Measurements from ENCODE around the gene ZFYVE28.
A peak's percentile ranks its signal among the peaks of the same experiment; 100 is the strongest.

The ZFYVE28 gene

GRCh38 chr4:2366252-2367192 lies 51.9 kb downstream of the ZFYVE28 start:
- no peak for DNase-seq

DNA sequence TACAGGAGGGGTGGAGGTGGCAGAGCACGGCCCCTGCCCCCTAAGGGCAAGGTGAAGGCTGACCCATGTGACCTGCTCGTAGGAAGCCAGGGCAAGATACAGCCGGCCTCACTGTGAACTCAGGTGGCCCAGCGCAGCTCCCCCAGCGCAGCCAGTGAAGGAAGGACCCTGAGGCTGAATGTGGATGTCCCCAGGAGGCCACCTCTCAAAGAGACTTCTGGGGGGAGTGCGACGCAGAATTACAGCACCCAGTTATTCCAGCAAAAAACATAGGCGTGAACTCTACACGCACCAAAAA lies 52.6 kb downstream of the ZFYVE28 start:
- no peak for DNase-seq

GRCh38 chr4:2365054-2365912 lies 53.2 kb downstream of the ZFYVE28 start:
- no peak for DNase-seq

DNA sequence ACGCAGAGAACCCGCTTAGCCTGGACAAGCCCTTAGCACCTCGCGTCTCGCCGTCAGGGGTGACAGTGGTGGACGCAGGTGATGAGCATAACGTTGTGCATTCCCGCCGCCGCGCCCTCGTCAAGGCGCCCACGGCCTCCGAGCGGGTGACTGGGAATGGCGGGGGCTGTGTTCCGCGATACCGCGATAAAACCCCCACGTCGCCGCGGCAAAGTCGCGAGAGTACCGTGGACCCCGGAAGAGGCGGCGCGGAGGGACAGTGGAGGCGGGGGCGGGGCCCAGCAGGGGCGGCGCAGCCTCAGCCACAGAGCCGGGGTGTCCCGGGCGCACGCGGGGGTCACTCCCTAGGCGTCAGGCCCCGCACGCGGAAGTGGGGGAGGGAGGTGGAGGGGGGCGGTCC lies 53.8 kb downstream of the ZFYVE28 start:
- peak; percentile 70 for DNase-seq

- DNase-seq = no peak
Measured at GRCh38 chr4:2363951-2364653, 54.3 kb downstream of the ZFYVE28 start.

DNA sequence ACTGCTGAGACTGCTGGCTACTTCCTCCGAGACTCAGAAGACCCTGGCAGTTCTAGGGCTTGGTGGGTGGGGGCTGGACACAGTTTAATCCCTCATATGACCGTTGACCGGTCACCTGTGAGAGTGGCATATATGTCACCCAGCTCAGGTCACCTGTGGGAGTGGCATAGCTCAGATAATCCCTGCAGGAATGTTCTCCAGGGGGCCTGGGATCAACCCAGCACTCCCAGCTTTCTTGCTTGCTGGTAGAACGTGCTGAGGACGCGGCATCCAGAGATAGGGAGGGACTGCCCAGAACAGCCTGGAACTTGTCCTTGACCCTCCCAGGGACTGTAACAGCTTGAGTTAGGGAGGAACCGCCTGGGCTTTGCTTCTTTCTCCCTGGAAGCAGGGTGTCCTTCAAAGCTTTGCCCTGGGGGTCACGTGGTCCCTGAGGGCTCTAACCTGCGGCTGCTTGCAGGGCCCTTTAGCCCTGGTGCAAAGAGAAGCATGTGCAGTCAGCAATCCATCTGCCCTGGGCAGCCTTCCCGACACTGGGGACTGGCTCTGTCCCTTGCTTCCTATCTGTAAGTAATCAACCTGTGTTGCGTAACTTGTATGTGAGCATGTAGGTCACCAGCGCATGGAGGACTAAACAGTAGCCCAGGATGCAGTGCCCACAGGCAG lies 55.3 kb downstream of the ZFYVE28 start:
- no peak for DNase-seq

DNA sequence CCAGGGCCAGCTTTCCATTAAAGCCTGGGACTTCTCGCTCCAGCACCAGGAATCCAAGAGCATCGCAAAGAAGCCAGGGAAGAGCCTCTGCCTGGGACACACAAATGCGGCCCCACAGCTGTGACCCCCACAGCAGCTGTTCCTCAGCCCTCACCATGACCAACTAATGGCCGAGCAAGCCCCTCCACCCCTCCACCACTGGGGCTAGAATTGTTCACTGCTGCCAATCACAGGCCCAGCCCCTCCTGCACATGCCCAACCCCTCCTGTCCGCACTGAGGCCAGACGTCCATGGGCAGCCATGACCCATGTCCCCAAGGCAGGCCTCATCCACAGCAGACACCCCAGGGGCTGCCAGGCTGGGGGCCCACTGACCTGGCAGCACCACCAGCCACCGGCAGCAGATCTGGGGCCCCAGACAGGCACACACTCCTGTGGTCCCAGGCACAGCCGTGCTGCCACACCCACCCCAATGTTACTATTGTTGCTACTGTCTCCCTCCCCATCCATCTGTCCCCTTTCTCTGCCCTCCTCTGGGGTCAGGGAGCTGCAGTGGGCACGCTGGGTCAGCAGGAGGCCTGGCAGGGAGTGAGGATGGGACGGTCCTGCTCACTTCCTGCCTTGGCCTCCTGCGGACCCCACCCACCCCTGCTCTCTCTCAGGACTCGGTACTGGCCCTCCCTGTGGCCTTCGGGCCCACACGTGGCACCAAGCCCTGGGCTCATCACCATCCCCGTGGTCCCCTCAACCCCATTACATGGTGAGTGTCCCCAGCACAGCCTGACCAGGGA lies 56.0 kb downstream of the ZFYVE28 start:
- no peak for DNase-seq

GRCh38 chr4:2361366-2362265 lies 56.8 kb downstream of the ZFYVE28 start:
- no peak for DNase-seq

GRCh38 chr4:2360396-2360730 lies 58.1 kb downstream of the ZFYVE28 start:
- DNase-seq = no peak

- DNase-seq = no peak
Measured at GRCh38 chr4:2359591-2360395, 58.7 kb downstream of the ZFYVE28 start.

DNA sequence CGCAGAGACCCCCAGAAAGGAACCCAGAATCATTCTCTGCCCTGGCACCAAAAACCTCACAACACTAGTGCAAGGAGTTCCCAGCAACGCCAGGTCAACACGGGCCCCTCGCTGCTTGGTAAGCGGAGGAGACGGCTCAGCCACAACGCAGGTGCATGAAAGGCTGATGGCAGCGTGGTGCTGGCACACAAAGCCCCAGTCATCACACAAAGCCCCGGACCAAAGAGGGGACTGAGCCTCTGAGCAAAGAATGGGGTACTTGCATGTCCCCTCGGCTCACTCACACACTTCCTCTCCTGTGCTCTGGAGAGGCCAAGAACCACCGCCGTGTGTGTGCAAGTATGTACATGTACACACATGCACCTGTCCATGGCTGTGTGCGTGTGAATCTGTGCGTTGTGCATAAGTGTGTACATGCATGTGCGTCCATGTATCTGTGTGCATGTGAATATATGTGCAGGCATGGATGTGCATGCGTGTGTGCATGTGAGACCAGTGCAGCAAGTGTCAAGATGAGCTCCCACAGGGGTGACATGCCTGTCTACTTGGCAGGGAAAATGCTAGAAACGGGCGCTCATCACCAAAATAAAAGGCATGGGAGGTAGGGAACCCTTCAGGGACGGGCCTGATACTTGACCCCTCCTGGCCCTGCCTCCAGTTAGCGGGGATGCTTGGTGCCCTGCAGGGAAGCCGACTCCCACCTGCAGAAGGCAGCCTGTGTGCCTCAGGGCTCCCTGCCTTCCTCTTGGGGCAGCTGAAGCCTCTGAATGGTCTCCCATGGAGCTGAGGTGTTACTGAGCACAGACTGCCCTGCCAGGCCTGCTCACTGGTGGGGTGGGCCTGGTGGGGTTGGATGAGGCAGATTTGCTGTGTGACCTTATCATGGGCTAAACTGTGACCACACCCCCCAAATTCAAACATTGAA lies 60.4 kb downstream of the ZFYVE28 start:
- DNase-seq = no peak

DNA sequence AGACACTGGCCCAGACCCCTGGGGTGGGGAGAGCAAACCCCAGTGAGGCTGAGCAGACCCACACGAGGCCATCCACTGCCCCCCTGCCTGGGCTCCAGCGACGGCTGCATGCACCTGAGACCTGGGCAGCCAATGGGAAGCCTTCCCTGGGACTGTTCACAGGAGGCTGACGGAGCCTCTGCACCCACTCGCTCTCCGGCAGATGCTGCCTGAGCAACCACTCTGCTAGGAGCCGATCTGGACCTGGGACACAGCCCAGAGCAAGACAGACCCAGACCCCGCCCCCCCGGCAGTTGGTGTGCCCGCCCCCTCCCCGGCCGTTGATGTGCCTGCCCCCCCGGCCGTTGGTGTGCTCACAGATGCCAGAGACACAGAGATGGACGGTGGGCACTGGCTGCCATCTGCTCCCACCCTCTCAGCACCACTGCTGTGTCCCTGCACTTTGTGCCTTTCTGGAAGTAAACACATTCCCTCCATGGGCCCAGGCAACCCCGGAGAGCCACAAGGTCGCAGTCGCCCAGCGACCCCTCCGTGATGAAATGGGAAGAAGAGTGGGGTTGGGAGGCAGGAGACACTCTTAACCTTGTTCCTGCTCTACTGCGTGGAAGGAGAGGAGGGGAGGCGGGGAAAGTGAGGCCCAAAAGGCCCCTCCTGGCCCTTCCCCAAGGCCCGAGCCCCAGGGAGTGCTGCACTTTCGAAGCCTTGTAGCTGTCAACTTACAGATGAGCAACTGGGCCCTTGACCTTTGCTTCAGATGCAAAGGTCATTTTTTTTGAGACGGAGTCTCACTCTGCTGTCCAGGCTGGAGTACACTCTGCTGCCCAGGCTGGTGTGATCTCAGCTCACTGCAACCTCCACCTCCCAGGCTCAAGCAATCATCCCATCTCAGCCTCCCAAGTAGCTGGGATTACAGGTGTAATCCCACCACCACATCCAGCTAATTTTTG lies 62.0 kb downstream of the ZFYVE28 start:
- no peak for DNase-seq

- peak; percentile 10 for DNase-seq
Measured at GRCh38 chr4:2354760-2355159, 63.7 kb downstream of the ZFYVE28 start.

- DNase-seq = peak; percentile 37
Measured at GRCh38 chr4:2354118-2354517, 64.3 kb downstream of the ZFYVE28 start.

GRCh38 chr4:2353222-2354107 lies 65.0 kb downstream of the ZFYVE28 start:
- DNase-seq = no peak

- DNase-seq = no peak
Measured at GRCh38 chr4:2352729-2353221, 65.7 kb downstream of the ZFYVE28 start.

DNA sequence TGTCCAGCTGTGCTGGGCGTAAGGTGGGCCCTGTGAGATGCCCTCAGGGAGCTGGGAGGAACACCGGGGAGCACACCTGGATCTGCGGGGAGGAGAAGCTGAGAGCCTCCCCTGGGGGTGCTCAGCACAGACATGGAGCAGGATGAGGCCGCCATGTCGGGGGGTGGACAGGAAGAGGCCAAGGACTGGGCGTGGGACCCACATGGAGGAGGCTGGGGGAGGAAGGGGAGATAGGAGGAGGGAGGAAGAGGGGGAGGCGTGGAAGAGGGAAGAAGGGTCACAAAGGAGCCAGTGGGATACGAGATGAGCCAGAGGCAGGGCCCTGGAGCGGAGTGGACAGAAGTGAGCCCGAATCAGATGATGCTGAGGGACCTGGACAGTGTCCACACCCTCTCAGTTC lies 66.3 kb downstream of the ZFYVE28 start:
- no peak for DNase-seq

Measured in CD4-positive, alpha-beta T cell treated with Interleukin-21 for 1 hour (primary cell).